ENCODE results near the gene DSCAML1.

Gene DSCAML1

DNA sequence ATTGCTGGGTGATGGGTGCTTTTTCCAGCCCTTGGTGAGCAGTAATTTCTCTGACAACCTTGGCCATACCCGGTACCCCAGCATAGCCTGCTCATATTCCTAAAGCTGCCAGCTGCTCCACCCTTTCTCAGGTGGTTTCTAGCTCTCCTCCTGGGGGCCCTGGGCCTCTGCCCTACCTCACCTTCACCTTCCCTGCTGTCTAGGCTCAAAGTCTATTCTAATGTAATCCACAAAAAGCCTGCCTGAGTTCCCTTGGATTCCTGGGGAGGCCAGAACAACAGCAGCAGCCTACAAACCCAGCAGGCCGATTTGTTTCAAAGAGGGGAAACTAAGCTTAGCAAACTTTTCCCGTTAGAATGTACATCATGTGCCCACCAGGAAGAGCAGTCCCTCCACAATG is 117.6 kb downstream of the DSCAML1 start:
- Histone ChIP-seq H3K27me3 (ENCODE audit: insufficient read depth, low read length) (no peaks in the 10 kb centered on the region), H3F3A (ENCODE audit: insufficient read depth, low read length) (no peaks in the 10 kb centered on the region), H3K9me3 (ENCODE audit: low read length) (no peaks in the 10 kb centered on the region), H2AFZ (ENCODE audit: low read length) (no peak overlapping the region), H3K36me3 (ENCODE audit: insufficient read depth, low read length) (no peaks in the 10 kb centered on the region), H3K9me2 (ENCODE audit: low read depth, low read length) (no peaks in the 10 kb centered on the region), H3K79me2 (ENCODE audit: insufficient read depth, low read length) (no peaks in the 10 kb centered on the region), H3K9ac (ENCODE audit: low read length) (no peak overlapping the region), H4K20me1 (ENCODE audit: insufficient read depth, low read length) (no peaks in the 10 kb centered on the region), H3K27ac (ENCODE audit: low read depth, low read length, poor library complexity, severe bottlenecking) (no peak overlapping the region), H3K4me1 (ENCODE audit: insufficient read depth, low read length, severe bottlenecking) (no peaks in the 10 kb centered on the region), H3K4me3 (ENCODE audit: low read depth, low read length, poor library complexity, severe bottlenecking) (no peak overlapping the region), H3K4me2 (ENCODE audit: low read length) (no peak overlapping the region)
- TF ChIP-seq, protein P1, sequence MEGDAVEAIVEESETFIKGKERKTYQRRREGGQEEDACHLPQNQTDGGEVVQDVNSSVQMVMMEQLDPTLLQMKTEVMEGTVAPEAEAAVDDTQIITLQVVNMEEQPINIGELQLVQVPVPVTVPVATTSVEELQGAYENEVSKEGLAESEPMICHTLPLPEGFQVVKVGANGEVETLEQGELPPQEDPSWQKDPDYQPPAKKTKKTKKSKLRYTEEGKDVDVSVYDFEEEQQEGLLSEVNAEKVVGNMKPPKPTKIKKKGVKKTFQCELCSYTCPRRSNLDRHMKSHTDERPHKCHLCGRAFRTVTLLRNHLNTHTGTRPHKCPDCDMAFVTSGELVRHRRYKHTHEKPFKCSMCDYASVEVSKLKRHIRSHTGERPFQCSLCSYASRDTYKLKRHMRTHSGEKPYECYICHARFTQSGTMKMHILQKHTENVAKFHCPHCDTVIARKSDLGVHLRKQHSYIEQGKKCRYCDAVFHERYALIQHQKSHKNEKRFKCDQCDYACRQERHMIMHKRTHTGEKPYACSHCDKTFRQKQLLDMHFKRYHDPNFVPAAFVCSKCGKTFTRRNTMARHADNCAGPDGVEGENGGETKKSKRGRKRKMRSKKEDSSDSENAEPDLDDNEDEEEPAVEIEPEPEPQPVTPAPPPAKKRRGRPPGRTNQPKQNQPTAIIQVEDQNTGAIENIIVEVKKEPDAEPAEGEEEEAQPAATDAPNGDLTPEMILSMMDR (IDR thresholded peaks at IDR 0.05; ENCODE audit: low read length) = no peak
- TF ChIP-seq EZH2 (IDR thresholded peaks at IDR 0.05; ENCODE audit: borderline replicate concordance, low read length) = no peak

DNA sequence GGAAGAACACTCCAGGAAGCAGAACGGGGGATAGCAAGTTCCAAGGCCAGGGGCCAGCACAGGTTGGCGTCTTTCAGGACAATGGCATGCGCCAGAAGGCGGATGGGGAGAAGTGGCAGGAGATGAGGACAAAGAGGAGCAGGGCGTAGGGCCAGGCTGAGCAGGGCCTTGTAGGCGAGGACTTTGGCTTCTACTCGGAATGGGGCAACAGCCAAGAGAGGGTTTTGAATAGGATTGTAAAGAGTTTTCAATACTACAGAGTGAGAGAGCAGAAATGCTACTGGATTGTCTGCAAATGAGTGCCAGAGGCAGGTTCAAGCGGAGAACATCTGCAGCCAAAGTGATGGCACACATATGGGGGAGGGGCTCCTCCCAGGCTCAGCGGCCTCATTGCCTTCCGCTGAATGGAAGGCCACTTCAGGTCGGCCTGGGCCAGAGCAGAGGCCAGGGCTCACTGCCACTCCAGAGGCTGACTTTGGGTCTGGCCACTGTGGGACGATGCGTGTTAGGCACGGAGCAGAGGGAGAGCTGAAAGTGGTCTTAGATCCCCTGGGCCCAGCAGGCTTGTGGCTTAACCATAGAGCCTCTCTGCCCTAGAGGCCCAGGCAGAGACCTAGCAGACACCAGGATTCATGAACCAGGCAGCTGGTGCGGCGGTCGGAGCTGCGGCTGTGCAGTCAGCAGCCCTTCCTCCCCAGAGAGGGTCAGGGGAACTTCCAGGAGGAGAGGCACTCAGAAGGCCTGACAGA is 118.2 kb downstream of the DSCAML1 start:
- Histone ChIP-seq H3K4me3 (ENCODE audit: low read depth, low read length, poor library complexity, severe bottlenecking) (no peak overlapping the region), H3K36me3 (ENCODE audit: insufficient read depth, low read length) (no peaks in the 10 kb centered on the region), H3K79me2 (ENCODE audit: insufficient read depth, low read length) (no peaks in the 10 kb centered on the region), H3F3A (ENCODE audit: insufficient read depth, low read length) (no peaks in the 10 kb centered on the region), H2AFZ (ENCODE audit: low read length) (no peak overlapping the region), H3K27ac (ENCODE audit: low read depth, low read length, poor library complexity, severe bottlenecking) (no peak overlapping the region), H3K27me3 (ENCODE audit: insufficient read depth, low read length) (no peaks in the 10 kb centered on the region), H3K9me2 (ENCODE audit: low read depth, low read length) (no peaks in the 10 kb centered on the region), H3K4me1 (ENCODE audit: insufficient read depth, low read length, severe bottlenecking) (no peaks in the 10 kb centered on the region), H3K9me3 (ENCODE audit: low read length) (no peaks in the 10 kb centered on the region), H3K9ac (ENCODE audit: low read length) (no peak overlapping the region), H3K4me2 (ENCODE audit: low read length) (no peak overlapping the region), H4K20me1 (ENCODE audit: insufficient read depth, low read length) (no peaks in the 10 kb centered on the region)
- no peak for TF ChIP-seq EZH2 (IDR thresholded peaks at IDR 0.05; ENCODE audit: borderline replicate concordance, low read length)
- TF ChIP-seq, protein P1 (IDR thresholded peaks at IDR 0.05; ENCODE audit: low read length) = no peak

DNA sequence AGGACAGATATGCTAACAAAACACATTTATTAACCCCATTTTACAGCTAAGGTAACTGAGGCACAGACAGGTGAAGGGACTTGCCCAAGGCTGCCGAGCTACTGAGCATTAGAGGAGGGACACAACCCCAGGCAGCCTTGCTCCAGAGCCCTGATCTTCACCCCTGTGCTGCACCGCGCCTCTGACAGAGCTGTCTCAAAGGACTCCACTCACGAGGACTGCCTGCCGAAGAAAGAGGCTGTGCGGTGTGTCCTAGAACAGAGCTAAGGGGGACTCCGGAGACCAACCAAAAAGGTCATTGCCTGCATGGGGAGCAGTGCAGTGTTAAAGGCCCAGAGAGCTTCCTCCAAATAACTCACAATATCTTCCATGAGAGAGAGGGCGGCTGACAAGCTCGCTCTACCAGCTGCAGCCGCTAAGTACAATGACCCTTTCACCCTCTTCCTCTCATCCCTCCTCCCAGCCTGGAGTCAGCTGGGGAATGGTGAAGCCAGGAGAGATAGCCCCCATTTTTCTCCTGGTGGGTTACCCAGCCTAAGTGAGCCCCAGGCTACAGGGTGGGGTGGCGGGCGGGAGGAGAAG is 119.2 kb downstream of the DSCAML1 start:
- no peak overlapping the region for H3K9ac ChIP-seq (ENCODE audit: low read length)
- no peak overlapping the region for H3K4me2 ChIP-seq (ENCODE audit: low read length)
- no peaks in the 10 kb centered on the region for H3K9me2 ChIP-seq (ENCODE audit: low read depth, low read length)
- H3K27me3 ChIP-seq (ENCODE audit: insufficient read depth, low read length) = no peaks in the 10 kb centered on the region
- no peaks in the 10 kb centered on the region for H3K36me3 ChIP-seq (ENCODE audit: insufficient read depth, low read length)
- H3K4me3 ChIP-seq (ENCODE audit: low read depth, low read length, poor library complexity, severe bottlenecking) = no peak overlapping the region
- no peaks in the 10 kb centered on the region for H4K20me1 ChIP-seq (ENCODE audit: insufficient read depth, low read length)
- TF ChIP-seq, protein P1 (IDR thresholded peaks at IDR 0.05; ENCODE audit: low read length) = no peak
- no peak for TF ChIP-seq EZH2 (IDR thresholded peaks at IDR 0.05; ENCODE audit: borderline replicate concordance, low read length)
- no peak overlapping the region for H3K27ac ChIP-seq (ENCODE audit: low read depth, low read length, poor library complexity, severe bottlenecking)
- H3K79me2 ChIP-seq (ENCODE audit: insufficient read depth, low read length) = no peaks in the 10 kb centered on the region
- H3K9me3 ChIP-seq (ENCODE audit: low read length) = no peaks in the 10 kb centered on the region
- no peaks in the 10 kb centered on the region for H3F3A ChIP-seq (ENCODE audit: insufficient read depth, low read length)
- no peak overlapping the region for H2AFZ ChIP-seq (ENCODE audit: low read length)
- no peaks in the 10 kb centered on the region for H3K4me1 ChIP-seq (ENCODE audit: insufficient read depth, low read length, severe bottlenecking)

Measured in OCI-LY1 (cell line).